AG09309 (cell line): ENCODE results near the gene SYCP3.

ENCODE experiments used
- DNase-seq: peaks from one replicate; pipeline ENCODE4 v3.0.0-alpha.2; 2010; ENCODE audit warnings: low read depth
- H3K4me3 ChIP-seq: 2 replicates; pipeline ENCODE4 v1.5.1; 2011; ENCODE audit warnings: mild to moderate bottlenecking, low read depth, low read length, moderate library complexity; ENCODE audit not compliant: control insufficient read depth
- CTCF ChIP-seq: IDR thresholded peaks from 2 replicates; pipeline ENCODE4 v1.5.1; 2011; ENCODE audit warnings: mild to moderate bottlenecking, low read depth, low read length, inconsistent platforms; ENCODE audit not compliant: insufficient read depth, control insufficient read depth; ENCODE audit errors: missing control alignments

The SYCP3 gene

GRCh38 chr12:101713059-101713682, 26.1 kb downstream of the SYCP3 start:
- TF ChIP-seq CTCF, result no peak
- H3K4me3 ChIP-seq, result no peak overlapping the region
- no peak for DNase-seq

- H3K4me3 ChIP-seq, result no peak overlapping the region
- DNase-seq, result no peak
- no peak for TF ChIP-seq CTCF
These were observed 29.0 kb downstream of the SYCP3 start for GRCh38 chr12:101710288-101710687.

GRCh38 chr12:101707131-101707782, 32.0 kb downstream of the SYCP3 start:
- TF ChIP-seq CTCF, result no peak
- DNase-seq, result no peak
- no peak overlapping the region for H3K4me3 ChIP-seq

GRCh38 chr12:101706403-101706802, 32.9 kb downstream of the SYCP3 start:
- H3K4me3 ChIP-seq, result no peak overlapping the region
- DNase-seq, result no peak
- TF ChIP-seq CTCF, result no peak

- TF ChIP-seq CTCF, result no peak
- H3K4me3 ChIP-seq, result no peak overlapping the region
- DNase-seq, result no peak
These were observed 35.8 kb downstream of the SYCP3 start for GRCh38 chr12:101703487-101703886.

GRCh38 chr12:101700299-101700820, 38.9 kb downstream of the SYCP3 start:
- H3K4me3 ChIP-seq, result no peak overlapping the region
- no peak for TF ChIP-seq CTCF
- no peak for DNase-seq
